Measurements from ENCODE around the gene ADGRB3.

DNA sequence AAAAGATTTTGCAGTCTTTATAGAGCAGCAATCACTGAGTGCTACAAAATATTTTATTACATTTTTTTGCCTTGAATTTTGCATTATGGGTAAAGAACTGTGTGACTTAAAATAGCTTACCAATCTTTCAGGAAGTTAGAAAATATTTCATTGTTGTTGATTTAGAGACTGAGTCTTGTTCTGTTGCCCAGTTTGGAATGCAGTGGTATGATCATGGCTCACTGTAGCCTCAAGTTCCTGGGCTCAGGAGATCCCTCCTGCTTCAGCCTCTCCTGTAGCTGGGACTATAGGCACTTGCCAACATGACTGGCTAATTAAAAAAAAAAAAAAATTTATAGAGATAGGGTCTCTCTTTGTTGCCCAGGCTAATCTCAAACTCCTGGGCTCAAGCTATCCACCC, 100.8 kb downstream of the ADGRB3 start:
- TF ChIP-seq, protein P1, sequence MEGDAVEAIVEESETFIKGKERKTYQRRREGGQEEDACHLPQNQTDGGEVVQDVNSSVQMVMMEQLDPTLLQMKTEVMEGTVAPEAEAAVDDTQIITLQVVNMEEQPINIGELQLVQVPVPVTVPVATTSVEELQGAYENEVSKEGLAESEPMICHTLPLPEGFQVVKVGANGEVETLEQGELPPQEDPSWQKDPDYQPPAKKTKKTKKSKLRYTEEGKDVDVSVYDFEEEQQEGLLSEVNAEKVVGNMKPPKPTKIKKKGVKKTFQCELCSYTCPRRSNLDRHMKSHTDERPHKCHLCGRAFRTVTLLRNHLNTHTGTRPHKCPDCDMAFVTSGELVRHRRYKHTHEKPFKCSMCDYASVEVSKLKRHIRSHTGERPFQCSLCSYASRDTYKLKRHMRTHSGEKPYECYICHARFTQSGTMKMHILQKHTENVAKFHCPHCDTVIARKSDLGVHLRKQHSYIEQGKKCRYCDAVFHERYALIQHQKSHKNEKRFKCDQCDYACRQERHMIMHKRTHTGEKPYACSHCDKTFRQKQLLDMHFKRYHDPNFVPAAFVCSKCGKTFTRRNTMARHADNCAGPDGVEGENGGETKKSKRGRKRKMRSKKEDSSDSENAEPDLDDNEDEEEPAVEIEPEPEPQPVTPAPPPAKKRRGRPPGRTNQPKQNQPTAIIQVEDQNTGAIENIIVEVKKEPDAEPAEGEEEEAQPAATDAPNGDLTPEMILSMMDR (IDR thresholded peaks at IDR 0.05) = no peak
- TF ChIP-seq POLR2AphosphoS5 (IDR thresholded peaks at IDR 0.05) (no peak), POLR2A (IDR thresholded peaks at IDR 0.05) (no peak), EP300 (IDR thresholded peaks at IDR 0.05) (no peak)
